Lower leg skin (tissue), 4 donors: Measurements from ENCODE around the gene VDR. TPM values are rescaled to one million over a fixed set of nuclear protein-coding genes. Genes with fewer than 3 reads are reported as not detected.

Experiments
- DNase-seq, 2 donors: peaks; one replicate each; pipeline ENCODE4 v3.0.0-alpha.2; 2019; ENCODE audit warnings: low spot score in 2 of 2
- H3K4me3 ChIP-seq: fragments of 200-600 bp; sonication (generic); 2 replicates; pipeline ENCODE4 v1.5.1; 2017; ENCODE audit warnings: mild to moderate bottlenecking, low read depth; ENCODE audit not compliant: poor library complexity, severe bottlenecking
- CTCF ChIP-seq, 3 donors: fragments of 450-650 bp; IDR thresholded peaks; one replicate each; pipeline ENCODE4 v1.5.1; 2016; ENCODE audit warnings: antibody characterized with exemption in 3 of 3, mild to moderate bottlenecking in 3 of 3, moderate library complexity in 2 of 3
- POLR2A ChIP-seq, 2 donors: fragments of 450-650 bp; IDR thresholded peaks; one replicate each; pipeline ENCODE4 v1.6.1; 2016 to 2017; ENCODE audit warnings: antibody characterized with exemption in 2 of 2, mild to moderate bottlenecking in 1 of 2, moderate library complexity in 1 of 2
- WGBS, 2 donors: methylation state at CpG; one replicate each; pipeline ENCODE4 v1.1.5; 2018; 5-methylcytosine and 5-hydroxymethylcytosine counted together
- intact Hi-C: fragments of 100-400 bp; cut with DNase I; formaldehyde crosslinking; loops from one replicate; pipeline ENCODE4 v1.15.0; 2023; ENCODE audit warnings: low total_unique reads
- total RNA-seq, 4 donors: library from RNA; depleted of rRNA; stranded (reverse); fragments of >200 nt; gene quantifications; one replicate each; pipeline ENCODE4 v1.1.0, GENCODE V29; 2016

Gene VDR
- total RNA-seq, 4 donors from 2014 or later: 35.9 to 58.1 (median 39.4) TPM

- intact Hi-C loops: loop anchor here (5.0 kb wide), 1 partner anchor 41 kb away; no protein-coding TSS in a partner anchor
- 85 to 89% methylated on average over 19 to 22 of the region's 22 CpGs for WGBS, 2 donors
- TF ChIP-seq POLR2A (IDR thresholded peaks at IDR 0.05) (no peak), CTCF (IDR thresholded peaks at IDR 0.05) (no peak)
- no peak overlapping the region for H3K4me3 ChIP-seq
- no peak for DNase-seq
Measured at GRCh38 chr12:47795814-47796411, 108.9 kb downstream of the VDR start.

DNA sequence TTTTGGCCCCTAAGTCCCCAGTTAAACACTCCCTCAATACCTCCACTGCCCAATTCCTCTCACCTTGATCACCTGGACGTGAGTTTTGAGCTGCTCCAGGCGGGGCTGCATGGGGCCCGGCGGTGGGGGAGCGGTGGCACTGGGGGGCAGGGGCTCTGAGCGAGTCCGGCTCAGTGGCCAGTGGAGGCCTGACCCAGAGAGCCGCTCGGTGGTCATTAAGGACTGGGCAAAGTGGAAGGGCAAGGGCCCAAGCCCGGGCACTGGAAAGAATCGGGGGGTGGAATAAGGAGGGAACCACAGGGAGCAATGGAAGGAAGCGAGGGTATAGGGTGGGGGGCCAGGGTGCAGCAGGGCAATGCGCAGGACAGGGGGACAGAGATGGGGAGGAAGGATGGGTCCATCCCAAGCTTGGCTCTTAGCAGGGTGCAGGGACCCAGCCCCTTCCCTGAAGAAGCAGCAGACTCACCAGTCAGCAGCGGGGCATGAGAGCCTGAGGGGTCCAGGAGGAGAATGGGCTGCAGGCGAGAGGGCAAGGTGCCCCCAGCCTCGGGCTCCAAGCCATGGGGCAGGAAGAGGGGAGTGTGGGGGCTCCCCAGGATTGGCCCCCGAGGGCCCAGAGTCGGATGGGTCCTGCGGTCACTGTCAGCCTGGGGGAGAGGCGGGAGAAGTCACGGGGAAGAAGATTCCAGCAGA, 109.5 kb downstream of the VDR start:
- DNase-seq: no peak
- intact Hi-C loops: loop anchor here (5.0 kb wide), 1 partner anchor 42 kb away; no protein-coding TSS in a partner anchor
- WGBS, 2 donors: 92 to 93% methylated on average over 21 of the region's 21 CpGs
- TF ChIP-seq POLR2A (IDR thresholded peaks at IDR 0.05) (no peak), CTCF (IDR thresholded peaks at IDR 0.05) (no peak)
- no peak overlapping the region for H3K4me3 ChIP-seq

- no peak for DNase-seq
- WGBS, 2 donors: 92 to 95% methylated on average over 9 of the region's 9 CpGs
- intact Hi-C loops: loop anchor here (5.0 kb wide), 1 partner anchor 43 kb away; no protein-coding TSS in a partner anchor
- no peak overlapping the region for H3K4me3 ChIP-seq
- no peak for TF ChIP-seq CTCF (IDR thresholded peaks at IDR 0.05)
Measured at GRCh38 chr12:47794679-47795078, 110.1 kb downstream of the VDR start.

DNA sequence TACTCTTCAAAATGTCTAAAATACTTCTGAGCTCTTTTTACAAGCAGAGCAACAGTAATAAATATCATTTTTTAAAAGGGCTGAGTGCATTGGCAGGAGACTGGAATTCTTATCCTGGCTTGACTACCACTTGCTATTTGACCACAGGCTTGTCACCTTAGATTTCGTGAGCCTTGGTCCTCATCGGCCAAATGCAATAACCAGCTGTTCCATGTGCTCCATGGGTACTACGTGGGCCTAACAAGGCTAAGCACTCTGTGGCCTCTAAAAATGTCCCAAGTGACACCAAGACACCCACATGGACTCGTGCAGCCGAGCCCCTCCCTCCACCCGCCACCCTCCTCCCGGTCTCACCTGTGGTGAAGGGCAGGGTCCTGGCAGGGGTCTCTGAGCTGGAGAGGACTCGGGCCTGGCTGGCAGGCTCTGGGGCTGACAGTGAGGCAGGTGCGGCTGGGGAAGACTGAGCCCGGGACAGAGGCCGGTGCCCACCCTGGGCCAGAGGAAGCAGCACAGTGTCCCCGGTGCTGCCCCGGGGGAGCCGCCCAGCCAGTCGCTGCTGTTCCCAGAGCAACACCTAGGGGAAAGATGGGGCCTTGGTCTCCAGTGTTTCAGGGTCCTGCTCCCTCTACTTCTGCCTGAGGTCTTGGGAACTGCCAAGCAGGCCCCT, 111.6 kb downstream of the VDR start:
- WGBS, 2 donors: 79 to 87% methylated on average over 13 to 15 of the region's 15 CpGs
- TF ChIP-seq POLR2A (IDR thresholded peaks at IDR 0.05) (no peak), CTCF (IDR thresholded peaks at IDR 0.05) (no peak)
- intact Hi-C loops: no loop called here
- no peak for DNase-seq
- no peak overlapping the region for H3K4me3 ChIP-seq

GRCh38 chr12:47791874-47792273, 112.9 kb downstream of the VDR start:
- no peak for TF ChIP-seq POLR2A (IDR thresholded peaks at IDR 0.05)
- no peak for TF ChIP-seq CTCF (IDR thresholded peaks at IDR 0.05)
- intact Hi-C loops: no loop called here
- no peak for DNase-seq
- WGBS, 2 donors: 67 to 91% methylated on average over 12 to 16 of the region's 16 CpGs
- H3K4me3 ChIP-seq: no peak overlapping the region

Other genes starting within 250 kb of the VDR start
- 10 to 100 TPM in 1 of 4 donors, 1 to 10 TPM in 3; 6.8 to 13.0 (median 7.9) TPM for gene RPAP3, start 199.0 kb downstream of the VDR start, total RNA-seq
- gene ENDOU, start 179.5 kb downstream of the VDR start, total RNA-seq: 10 to 100 TPM in 3 of 4 donors, 1 to 10 TPM in 1; 6.4 to 30.5 (median 17.8) TPM
- 10 to 100 TPM; 13.4 to 27.8 (median 18.9) TPM for gene RAPGEF3, start 146.1 kb downstream of the VDR start, total RNA-seq
- 10 to 100 TPM; 28.2 to 51.7 (median 48.6) TPM for gene SLC48A1, start 131.8 kb downstream of the VDR start, total RNA-seq
- gene HDAC7, start 85.1 kb downstream of the VDR start, total RNA-seq: 100 to 1,000 TPM in 1 of 4 donors, 10 to 100 TPM in 3; 56.3 to 114 (median 63.5) TPM
- gene TMEM106C, start 58.6 kb upstream of the VDR start, total RNA-seq: 10 to 100 TPM; 40.9 to 56.7 (median 42.3) TPM
- under 1 TPM in 2 of 4 donors, not detected in 2; 0.07 to 0.26 TPM for gene COL2A1, start 99.5 kb upstream of the VDR start, total RNA-seq
- 10 to 100 TPM; 14.3 to 19.4 (median 17.3) TPM for gene SENP1, start 201.1 kb upstream of the VDR start, total RNA-seq
- gene PFKM, start 214.4 kb upstream of the VDR start, total RNA-seq: 10 to 100 TPM; 15.1 to 28.1 (median 26.0) TPM